ENCODE data around the gene FAM117B. TPM values are rescaled to one million over a fixed set of nuclear protein-coding genes. Genes with fewer than 3 reads are reported as not detected.

FAM117B gene
- total RNA-seq: 10 to 100 TPM in 1 of 4 donors, 1 to 10 TPM in 3; 1.7 to 12.3 (median 5.8) TPM

- TF ChIP-seq CTCF (IDR thresholded peaks at IDR 0.05): no peak
- ATAC-seq (ENCODE audit: low FRiP score) (peak; percentile 98), DNase-seq (ENCODE audit: low spot score) (peak; percentile 90)
Observed at GRCh38 chr2:202634556-202635427, at the start of gene FAM117B. FAM117B (plus strand) TSS chr2:202634969; CDS start chr2:202635188, 219 bp downstream.

- DNase-seq (ENCODE audit: low spot score): peak; percentile 35
- peak in 2 of 3 donors; percentile 18 to 76 for TF ChIP-seq CTCF (IDR thresholded peaks at IDR 0.05)
- ATAC-seq (ENCODE audit: low FRiP score): peak; percentile 78
Observed at GRCh38 chr2:202588647-202589581, 45.9 kb upstream of the FAM117B start.

GRCh38 chr2:202589582-202589949, 45.2 kb upstream of the FAM117B start:
- TF ChIP-seq CTCF (IDR thresholded peaks at IDR 0.05): no peak
- ATAC-seq (ENCODE audit: low FRiP score) (no peak), DNase-seq (ENCODE audit: low spot score) (no peak)

GRCh38 chr2:202592566-202592965, 42.2 kb upstream of the FAM117B start:
- no peak for TF ChIP-seq CTCF (IDR thresholded peaks at IDR 0.05)
- ATAC-seq (ENCODE audit: low FRiP score) (no peak), DNase-seq (ENCODE audit: low spot score) (no peak)

- DNase-seq (ENCODE audit: low spot score) (no peak), ATAC-seq (ENCODE audit: low FRiP score) (no peak)
- TF ChIP-seq CTCF (IDR thresholded peaks at IDR 0.05): no peak
Observed at GRCh38 chr2:202599105-202599504, 35.7 kb upstream of the FAM117B start.

- ATAC-seq (ENCODE audit: low FRiP score): no peak
- no peak for DNase-seq (ENCODE audit: low spot score)
- TF ChIP-seq CTCF (IDR thresholded peaks at IDR 0.05): no peak
Observed at GRCh38 chr2:202599911-202600310, 34.9 kb upstream of the FAM117B start.

Data from omental fat pad (tissue), 4 donors.